Measurements from ENCODE around the gene GRB10.

GRB10 gene

DNA sequence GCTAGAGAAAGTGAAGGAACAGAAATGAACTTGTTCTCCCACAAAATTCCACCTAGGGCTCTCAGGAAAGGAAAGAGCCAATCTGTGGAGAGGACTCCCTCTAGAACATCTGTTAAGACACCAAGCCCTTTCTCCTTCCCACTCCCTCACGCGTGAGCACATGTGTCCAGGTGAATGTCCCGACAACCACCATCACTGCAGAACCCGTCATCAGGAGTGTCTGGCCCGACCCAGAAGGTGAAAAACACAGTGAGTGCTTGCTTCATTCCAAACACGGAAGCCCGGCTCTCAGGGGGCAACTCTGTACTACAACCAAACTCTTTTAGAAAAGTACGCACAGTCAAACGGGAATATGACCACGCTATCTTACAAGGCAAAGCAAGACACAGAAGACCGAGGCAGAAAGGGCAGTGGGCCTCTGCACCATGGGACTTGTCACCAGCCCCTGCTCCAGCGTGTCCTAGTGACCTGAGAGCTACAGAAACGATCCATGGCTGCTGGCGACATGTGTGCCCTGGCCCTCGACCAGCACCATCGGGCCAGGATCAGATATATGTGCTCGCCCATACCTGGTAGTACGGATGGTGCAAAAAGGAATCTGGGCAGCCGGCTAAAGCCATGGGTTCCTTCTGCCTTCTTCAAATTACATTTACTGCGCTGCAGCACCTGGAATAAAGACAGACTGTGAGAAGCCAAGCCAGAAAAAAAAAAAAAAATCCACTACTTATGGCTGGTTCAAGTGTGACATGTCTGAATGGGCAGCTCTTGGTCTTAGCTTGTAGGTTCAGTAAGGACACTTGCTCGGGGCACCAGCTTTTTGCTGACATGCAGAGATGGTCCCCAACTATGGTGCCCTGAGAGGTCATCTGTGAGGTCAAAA lies 50.8 kb downstream of the GRB10 start:
- no peak for DNase-seq (ENCODE audit: extremely low read depth, low read depth)
- TF ChIP-seq, protein P1, sequence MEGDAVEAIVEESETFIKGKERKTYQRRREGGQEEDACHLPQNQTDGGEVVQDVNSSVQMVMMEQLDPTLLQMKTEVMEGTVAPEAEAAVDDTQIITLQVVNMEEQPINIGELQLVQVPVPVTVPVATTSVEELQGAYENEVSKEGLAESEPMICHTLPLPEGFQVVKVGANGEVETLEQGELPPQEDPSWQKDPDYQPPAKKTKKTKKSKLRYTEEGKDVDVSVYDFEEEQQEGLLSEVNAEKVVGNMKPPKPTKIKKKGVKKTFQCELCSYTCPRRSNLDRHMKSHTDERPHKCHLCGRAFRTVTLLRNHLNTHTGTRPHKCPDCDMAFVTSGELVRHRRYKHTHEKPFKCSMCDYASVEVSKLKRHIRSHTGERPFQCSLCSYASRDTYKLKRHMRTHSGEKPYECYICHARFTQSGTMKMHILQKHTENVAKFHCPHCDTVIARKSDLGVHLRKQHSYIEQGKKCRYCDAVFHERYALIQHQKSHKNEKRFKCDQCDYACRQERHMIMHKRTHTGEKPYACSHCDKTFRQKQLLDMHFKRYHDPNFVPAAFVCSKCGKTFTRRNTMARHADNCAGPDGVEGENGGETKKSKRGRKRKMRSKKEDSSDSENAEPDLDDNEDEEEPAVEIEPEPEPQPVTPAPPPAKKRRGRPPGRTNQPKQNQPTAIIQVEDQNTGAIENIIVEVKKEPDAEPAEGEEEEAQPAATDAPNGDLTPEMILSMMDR (IDR thresholded peaks at IDR 0.05; ENCODE audit: low read depth, low read length) = no peak

DNA sequence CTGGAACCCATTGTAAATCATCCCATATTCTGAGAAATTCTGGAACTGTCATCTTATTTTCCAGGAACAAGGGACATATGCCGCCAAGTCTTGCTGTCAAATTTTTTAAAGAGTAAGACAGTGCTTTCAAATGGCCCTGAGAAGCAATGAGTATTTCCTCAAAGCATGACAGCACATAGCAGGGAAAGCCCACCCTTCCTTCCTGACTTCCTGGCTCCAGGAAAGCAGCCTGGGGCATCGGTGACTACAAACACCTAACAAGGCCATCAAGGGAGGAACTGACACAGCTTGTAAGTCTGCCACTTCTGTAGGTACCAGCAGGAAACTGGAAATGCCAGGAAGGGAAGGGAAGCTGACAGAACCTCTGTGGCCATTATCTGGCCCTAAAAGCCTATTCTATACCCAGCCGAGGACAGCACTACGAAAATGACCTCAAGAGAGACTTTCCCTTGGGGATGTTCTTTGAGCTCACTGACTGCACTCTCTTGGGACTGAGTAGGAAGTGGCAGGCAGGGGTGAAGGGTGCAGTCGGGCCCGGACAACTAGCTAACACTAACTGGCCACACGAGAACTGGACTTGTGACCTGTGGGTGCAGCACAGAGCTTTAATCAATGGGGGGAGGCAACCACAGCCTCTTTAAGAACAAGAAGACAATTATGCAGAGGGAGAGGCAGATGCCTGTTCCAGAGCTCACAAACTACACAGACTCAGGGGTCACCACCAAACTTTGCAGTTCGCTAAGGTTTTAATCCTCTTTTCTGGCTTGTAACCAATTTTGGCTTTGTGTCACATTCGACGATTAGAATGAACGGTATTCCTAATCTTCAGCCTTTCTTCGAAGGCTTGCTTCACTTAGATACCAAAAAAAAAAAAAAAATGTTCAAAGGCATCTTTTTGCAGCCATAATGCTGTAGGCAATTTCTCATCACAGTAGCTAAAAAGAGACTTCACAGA lies 52.0 kb downstream of the GRB10 start:
- no peak for DNase-seq (ENCODE audit: extremely low read depth, low read depth)
- TF ChIP-seq, protein P1 (IDR thresholded peaks at IDR 0.05; ENCODE audit: low read depth, low read length) = no peak

GRCh38 chr7:50729962-50730361 lies 52.7 kb downstream of the GRB10 start:
- TF ChIP-seq, protein P1 (IDR thresholded peaks at IDR 0.05; ENCODE audit: low read depth, low read length) = no peak
- DNase-seq (ENCODE audit: extremely low read depth, low read depth) = no peak

- DNase-seq (ENCODE audit: extremely low read depth, low read depth) = no peak
- TF ChIP-seq, protein P1 (IDR thresholded peaks at IDR 0.05; ENCODE audit: low read depth, low read length) = no peak
Measured at GRCh38 chr7:50728184-50728583, 54.5 kb downstream of the GRB10 start.

GRCh38 chr7:50727711-50728110 lies 55.0 kb downstream of the GRB10 start:
- TF ChIP-seq, protein P1 (IDR thresholded peaks at IDR 0.05; ENCODE audit: low read depth, low read length) = no peak
- DNase-seq (ENCODE audit: extremely low read depth, low read depth) = no peak

- no peak for DNase-seq (ENCODE audit: extremely low read depth, low read depth)
- TF ChIP-seq, protein P1 (IDR thresholded peaks at IDR 0.05; ENCODE audit: low read depth, low read length) = no peak
Measured at GRCh38 chr7:50727072-50727471, 55.6 kb downstream of the GRB10 start.

Data from AG09319 (cell line).